PC-3 (cell line): Measurements from ENCODE around the gene SOX30.

ENCODE experiments used
- CTCF ChIP-seq: fragments of 300-600 bp; sonication (generic); conservative IDR thresholded peaks from 2 replicates; pipeline ENCODE4 v1.5.1; 2017; ENCODE audit warnings: antibody characterized with exemption, low read depth, mild to moderate bottlenecking, low read length
- EZH2 ChIP-seq: fragments of 300-600 bp; sonication (generic); IDR thresholded peaks from one replicate; pipeline ENCODE4 v1.6.1; 2017; ENCODE audit warnings: antibody characterized with exemption, mild to moderate bottlenecking, low read length; ENCODE audit not compliant: unreplicated experiment
- EZH2phosphoT487 ChIP-seq: fragments of 300-600 bp; sonication (generic); IDR thresholded peaks from 2 replicates; pipeline ENCODE4 v1.6.1; 2018; ENCODE audit warnings: mild to moderate bottlenecking, antibody characterized with exemption, low read length, borderline replicate concordance

- TF ChIP-seq CTCF (no peak), EZH2 (no peak), EZH2phosphoT487 (no peak)
Measured at GRCh38 chr5:157620776-157621175, 31.5 kb downstream of the SOX30 start.
